Activated T-helper 1 cell treated with anti-CD3 and anti-CD28 coated beads, Interleukin-12 subunit alpha, Interleukin-12 subunit beta, Interleukin-2, Interleukin-4 antibody, amounts not matched to agents 30 ng/mL and 10 ng/mL and 1 ng/mL, durations not matched to agents 14 hours and 24 hours and 36 hours (primary cell): Measurements from ENCODE around the gene GLCE. TPM values are rescaled to one million over a fixed set of nuclear protein-coding genes. Genes with fewer than 3 reads are reported as not detected.

Experiments used
- DNase-seq: peaks from one replicate; pipeline ENCODE4 v3.0.0; 2021; ENCODE audit warnings: low spot score
- H3K27ac Mint-ChIP-seq: one replicate; pipeline ENCODE4 v1.8.0; 2021; ENCODE audit warnings: mild to moderate bottlenecking, mixed read lengths
- H3K27me3 Mint-ChIP-seq: one replicate; pipeline ENCODE4 v1.8.0; 2022; ENCODE audit warnings: mild to moderate bottlenecking, moderate library complexity, mixed read lengths; ENCODE audit not compliant: insufficient read depth
- H3K36me3 Mint-ChIP-seq: one replicate; pipeline ENCODE4 v1.8.0; 2021; ENCODE audit warnings: low read depth, mixed read lengths
- H3K4me1 Mint-ChIP-seq: one replicate; pipeline ENCODE4 v1.8.0; 2021; ENCODE audit warnings: low read depth, mixed read lengths
- H3K4me3 Mint-ChIP-seq: one replicate; pipeline ENCODE4 v1.8.0; 2021; ENCODE audit warnings: mild to moderate bottlenecking, moderate library complexity, mixed read lengths
- H3K9me3 Mint-ChIP-seq: one replicate; pipeline ENCODE4 v1.8.0; 2021; ENCODE audit warnings: mixed read lengths
- intact Hi-C: fragments of 100-400 bp; cut with micrococcal nuclease; formaldehyde crosslinking; loops from one replicate; pipeline ENCODE4 v1.15.1; 2024
- total RNA-seq: library from RNA; stranded (reverse); gene quantifications from 2 replicates; pipeline ENCODE4 v1.2.3, GENCODE V29; 2022

The GLCE gene
- total RNA-seq = 2.8 and 2.9 TPM in 2 replicates

GRCh38 chr15:69160141-69160993 is at the start of gene GLCE:
GLCE (plus strand) TSS chr15:69160635; CDS start chr15:69255807, 95,172 bp downstream.
- intact Hi-C loops = loop anchor here (1.0 to 2.0 kb wide), 5 partner anchors 34 to 932 kb away; partner anchors contain the start of genes CLN6, KIF23 and RPLP1
- peak within 1 kb of the TSS; percentile 63 for H3K27ac Mint-ChIP-seq
- H3K27me3 Mint-ChIP-seq = peaks cover 36% of the 10 kb centered on the region
- H3K36me3 Mint-ChIP-seq = peaks cover 3% of the 10 kb centered on the region
- no peaks in the 10 kb centered on the region for H3K9me3 Mint-ChIP-seq
- DNase-seq = peak; percentile 92
- peak within 1 kb of the TSS; percentile 96 for H3K4me3 Mint-ChIP-seq
- H3K4me1 Mint-ChIP-seq = peaks cover 21% of the 10 kb centered on the region

- Mint-ChIP-seq H3K27me3 (peaks cover 8% of the 10 kb centered on the region), H3K36me3 (no peaks in the 10 kb centered on the region), H3K9me3 (no peaks in the 10 kb centered on the region), H3K27ac (no peak overlapping the region), H3K4me1 (no peaks in the 10 kb centered on the region), H3K4me3 (no peak overlapping the region)
- intact Hi-C loops = no loop called here
- no peak for DNase-seq
These were observed 46.0 kb upstream of the GLCE start for GRCh38 chr15:69114331-69114928.

GRCh38 chr15:69115031-69115430 is 45.4 kb upstream of the GLCE start:
- H3K9me3 Mint-ChIP-seq = no peaks in the 10 kb centered on the region
- H3K36me3 Mint-ChIP-seq = no peaks in the 10 kb centered on the region
- intact Hi-C loops = no loop called here
- H3K4me1 Mint-ChIP-seq = no peaks in the 10 kb centered on the region
- H3K27ac Mint-ChIP-seq = no peak overlapping the region
- DNase-seq = no peak
- H3K27me3 Mint-ChIP-seq = peaks cover 8% of the 10 kb centered on the region
- no peak overlapping the region for H3K4me3 Mint-ChIP-seq

- H3K27me3 Mint-ChIP-seq = peaks cover 8% of the 10 kb centered on the region
These were observed 44.0 kb upstream of the GLCE start for GRCh38 chr15:69116391-69116790.

GRCh38 chr15:69117431-69117871 is 43.0 kb upstream of the GLCE start:
- Mint-ChIP-seq H3K9me3 (no peaks in the 10 kb centered on the region), H3K27ac (no peak overlapping the region), H3K4me1 (no peaks in the 10 kb centered on the region), H3K27me3 (peaks cover 8% of the 10 kb centered on the region), H3K36me3 (no peaks in the 10 kb centered on the region), H3K4me3 (no peak overlapping the region)
- no peak for DNase-seq
- intact Hi-C loops = no loop called here

More at GRCh38 chr15:69116391-69116790, 44.0 kb upstream of the GLCE start:
- no peak for DNase-seq
- intact Hi-C loops = no loop called here
- Mint-ChIP-seq H3K4me3 (no peak overlapping the region), H3K4me1 (no peaks in the 10 kb centered on the region), H3K36me3 (no peaks in the 10 kb centered on the region), H3K9me3 (no peaks in the 10 kb centered on the region), H3K27ac (no peak overlapping the region)

- Mint-ChIP-seq H3K27ac (no peak overlapping the region), H3K27me3 (peaks cover 8% of the 10 kb centered on the region)
These were observed 42.3 kb upstream of the GLCE start for GRCh38 chr15:69118089-69118488.

GRCh38 chr15:69119001-69119400 is 41.4 kb upstream of the GLCE start:
- Mint-ChIP-seq H3K4me3 (no peak overlapping the region), H3K36me3 (no peaks in the 10 kb centered on the region), H3K4me1 (no peaks in the 10 kb centered on the region), H3K9me3 (no peaks in the 10 kb centered on the region), H3K27me3 (peaks cover 2% of the 10 kb centered on the region), H3K27ac (no peak overlapping the region)
- intact Hi-C loops = no loop called here
- DNase-seq = no peak

More at GRCh38 chr15:69118089-69118488, 42.3 kb upstream of the GLCE start:
- Mint-ChIP-seq H3K36me3 (no peaks in the 10 kb centered on the region), H3K9me3 (no peaks in the 10 kb centered on the region), H3K4me3 (no peak overlapping the region), H3K4me1 (no peaks in the 10 kb centered on the region)
- intact Hi-C loops = no loop called here
- DNase-seq = no peak

GRCh38 chr15:69119683-69120395 is 40.6 kb upstream of the GLCE start:
- no peak for DNase-seq
- intact Hi-C loops = loop anchor here (5.0 kb wide), 1 partner anchor 262 kb away; no protein-coding TSS in a partner anchor
- H3K27ac Mint-ChIP-seq = no peak overlapping the region

GRCh38 chr15:69120732-69121131 is 39.7 kb upstream of the GLCE start:
- intact Hi-C loops = loop anchor here (5.0 kb wide), 1 partner anchor 262 kb away; no protein-coding TSS in a partner anchor
- Mint-ChIP-seq H3K27ac (no peak overlapping the region), H3K27me3 (peaks cover 2% of the 10 kb centered on the region), H3K4me3 (no peak overlapping the region), H3K36me3 (no peaks in the 10 kb centered on the region), H3K9me3 (no peaks in the 10 kb centered on the region), H3K4me1 (peaks cover under 1% of the 10 kb centered on the region)
- no peak for DNase-seq

More at GRCh38 chr15:69119683-69120395, 40.6 kb upstream of the GLCE start:
- Mint-ChIP-seq H3K4me3 (no peak overlapping the region), H3K9me3 (no peaks in the 10 kb centered on the region), H3K27me3 (peaks cover 2% of the 10 kb centered on the region), H3K36me3 (no peaks in the 10 kb centered on the region), H3K4me1 (no peaks in the 10 kb centered on the region)

GRCh38 chr15:69121198-69121828 is 39.1 kb upstream of the GLCE start:
- no peak for DNase-seq
- intact Hi-C loops = loop anchor here (5.0 kb wide), 1 partner anchor 261 kb away; no protein-coding TSS in a partner anchor
- Mint-ChIP-seq H3K4me1 (peaks cover 6% of the 10 kb centered on the region), H3K27me3 (peaks cover 2% of the 10 kb centered on the region), H3K27ac (no peak overlapping the region), H3K36me3 (no peaks in the 10 kb centered on the region), H3K9me3 (no peaks in the 10 kb centered on the region), H3K4me3 (no peak overlapping the region)

GRCh38 chr15:69125236-69125635 is 35.2 kb upstream of the GLCE start:
- intact Hi-C loops = no loop called here
- no peak for DNase-seq
- Mint-ChIP-seq H3K36me3 (no peaks in the 10 kb centered on the region), H3K27me3 (no peaks in the 10 kb centered on the region), H3K4me3 (no peak overlapping the region), H3K27ac (no peak overlapping the region), H3K9me3 (no peaks in the 10 kb centered on the region), H3K4me1 (peaks cover 7% of the 10 kb centered on the region)

- Mint-ChIP-seq H3K9me3 (no peaks in the 10 kb centered on the region), H3K4me1 (peaks cover 7% of the 10 kb centered on the region), H3K36me3 (no peaks in the 10 kb centered on the region), H3K27ac (no peak overlapping the region), H3K4me3 (no peak overlapping the region), H3K27me3 (no peaks in the 10 kb centered on the region)
- DNase-seq = no peak
- intact Hi-C loops = no loop called here
These were observed 34.4 kb upstream of the GLCE start for GRCh38 chr15:69126054-69126469.
